ENCODE data around the gene SPATA18.
"Not testable (repeated sequence)": the region's sequence is repeated elsewhere in the genome, so short reads cannot be mapped to it uniquely, and the experiment has no call there.

SPATA18 gene

DNA sequence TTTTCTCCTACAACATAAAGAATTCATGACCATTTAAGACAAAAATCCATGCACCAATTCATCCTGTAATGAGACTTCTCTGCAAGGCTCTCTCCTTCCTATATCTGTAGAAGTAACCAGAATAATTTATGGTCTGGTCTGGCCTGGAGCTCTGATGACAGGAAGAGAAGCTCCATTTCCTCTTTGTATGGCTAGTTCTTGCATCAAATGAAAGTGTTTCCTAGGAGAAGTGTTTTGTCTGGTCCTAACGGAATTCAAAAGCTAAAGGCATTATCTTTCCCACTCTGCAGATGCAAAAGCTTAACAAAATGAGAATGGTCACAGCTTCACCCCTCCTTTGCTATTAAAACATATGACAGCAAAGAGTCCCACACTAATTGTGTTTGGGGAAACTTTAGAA lies 55.1 kb downstream of the SPATA18 start:
- Mint-ChIP-seq H3K36me3 (no peaks in the 10 kb centered on the region), H3K9me3 (no peaks in the 10 kb centered on the region), H3K4me3 (no peak overlapping the region), H3K27me3 (peaks cover 4% of the 10 kb centered on the region), H3K4me1 (no peaks in the 10 kb centered on the region), H3K27ac (no peak overlapping the region)
- CTCF ChIA-PET: no interaction called here
- no peak for DNase-seq

DNA sequence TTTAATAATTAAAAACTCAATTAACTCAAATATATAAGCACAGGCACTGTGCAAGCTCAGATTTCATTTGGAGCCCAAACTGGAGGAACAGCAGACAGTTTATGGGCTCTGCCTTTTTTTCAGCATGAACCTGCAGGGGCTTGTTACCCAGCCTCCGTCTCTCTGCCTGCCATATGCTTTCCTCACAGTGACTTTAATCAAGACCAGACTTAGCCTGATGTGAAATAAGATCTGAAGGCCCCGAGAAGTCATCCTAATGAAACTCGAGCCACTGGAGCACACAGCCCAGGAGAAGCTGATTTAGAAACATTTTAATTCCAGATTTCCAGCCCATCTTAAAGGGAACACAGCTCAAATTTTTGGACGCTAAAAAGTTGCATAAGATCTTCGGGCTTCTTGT lies 55.6 kb downstream of the SPATA18 start:
- peaks cover 4% of the 10 kb centered on the region for H3K27me3 Mint-ChIP-seq
- no peak for DNase-seq
- H3K9me3 Mint-ChIP-seq: no peaks in the 10 kb centered on the region
- no peak overlapping the region for H3K4me3 Mint-ChIP-seq
- no peak overlapping the region for H3K27ac Mint-ChIP-seq
- CTCF ChIA-PET: no interaction called here
- no peaks in the 10 kb centered on the region for H3K36me3 Mint-ChIP-seq
- H3K4me1 Mint-ChIP-seq: no peaks in the 10 kb centered on the region

DNA sequence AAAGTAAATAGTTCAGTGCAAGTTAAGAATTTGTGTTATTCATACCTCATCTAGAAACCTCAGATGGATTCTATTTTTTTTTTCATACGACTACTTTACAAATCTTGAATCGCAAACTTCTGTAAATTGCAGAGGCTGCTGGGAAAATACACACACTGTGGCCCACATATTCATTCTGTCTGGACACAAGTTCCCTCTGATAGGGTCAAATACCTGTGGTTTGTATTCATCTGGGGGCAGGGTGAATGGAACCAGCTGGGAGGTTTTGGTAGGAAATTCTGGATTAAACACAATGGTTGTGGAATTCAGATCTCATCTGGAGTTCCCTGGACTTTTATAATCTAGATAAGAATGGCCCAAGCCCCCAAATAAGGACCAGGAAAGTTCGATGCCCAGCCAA lies 56.2 kb downstream of the SPATA18 start:
- Mint-ChIP-seq H3K27ac (no peak overlapping the region), H3K36me3 (no peaks in the 10 kb centered on the region), H3K4me1 (no peaks in the 10 kb centered on the region), H3K4me3 (no peak overlapping the region), H3K9me3 (no peaks in the 10 kb centered on the region), H3K27me3 (peaks cover 4% of the 10 kb centered on the region)
- no peak for DNase-seq
- CTCF ChIA-PET: no interaction called here

DNA sequence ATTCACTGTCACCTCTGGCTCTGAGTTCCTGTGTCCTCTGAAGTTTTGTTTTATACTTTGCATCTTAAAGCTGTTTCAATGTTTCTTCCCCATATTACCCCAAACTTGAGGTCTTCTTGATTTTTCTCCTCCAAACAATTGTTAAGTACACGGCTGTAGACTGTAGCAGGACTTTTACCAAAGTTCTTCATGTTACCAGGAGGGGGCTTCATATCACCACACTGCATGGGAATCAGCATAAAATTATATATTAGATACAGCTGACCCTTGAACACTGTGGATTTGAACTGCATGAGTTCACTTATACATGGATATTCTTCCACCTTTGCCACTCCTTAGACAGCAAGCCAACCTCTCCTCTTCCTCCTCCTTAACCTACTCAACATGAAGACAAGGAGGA lies 56.6 kb downstream of the SPATA18 start:
- Mint-ChIP-seq H3K4me3 (no peak overlapping the region), H3K36me3 (no peaks in the 10 kb centered on the region), H3K27ac (no peak overlapping the region), H3K4me1 (no peaks in the 10 kb centered on the region), H3K27me3 (peaks cover 4% of the 10 kb centered on the region), H3K9me3 (no peaks in the 10 kb centered on the region)
- DNase-seq: no peak
- CTCF ChIA-PET: no interaction called here

DNA sequence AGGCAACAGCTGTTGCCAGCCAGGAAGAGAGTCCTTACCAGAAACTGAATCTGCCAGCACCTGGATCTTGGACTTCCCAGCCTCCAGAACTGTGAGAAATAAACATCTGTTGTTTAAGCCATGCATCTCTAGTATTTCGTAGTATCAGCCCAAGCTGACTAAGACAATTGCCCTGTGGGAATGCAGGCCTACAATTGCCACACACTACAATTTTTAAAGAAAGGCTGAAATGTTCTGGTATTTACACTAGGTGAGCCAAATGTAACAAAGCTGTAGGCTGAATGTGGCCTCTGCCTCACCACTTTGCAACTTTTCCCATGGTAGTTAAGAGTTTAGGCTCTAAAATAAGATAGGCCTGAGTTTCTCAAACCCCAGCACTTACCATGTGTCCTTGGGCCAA lies 59.1 kb downstream of the SPATA18 start:
- DNase-seq: no peak
- H3K27ac Mint-ChIP-seq: no peak overlapping the region
- no peaks in the 10 kb centered on the region for H3K36me3 Mint-ChIP-seq
- no peaks in the 10 kb centered on the region for H3K4me1 Mint-ChIP-seq
- H3K27me3 Mint-ChIP-seq: no peaks in the 10 kb centered on the region
- CTCF ChIA-PET: no interaction called here
- no peaks in the 10 kb centered on the region for H3K9me3 Mint-ChIP-seq
- no peak overlapping the region for H3K4me3 Mint-ChIP-seq

DNA sequence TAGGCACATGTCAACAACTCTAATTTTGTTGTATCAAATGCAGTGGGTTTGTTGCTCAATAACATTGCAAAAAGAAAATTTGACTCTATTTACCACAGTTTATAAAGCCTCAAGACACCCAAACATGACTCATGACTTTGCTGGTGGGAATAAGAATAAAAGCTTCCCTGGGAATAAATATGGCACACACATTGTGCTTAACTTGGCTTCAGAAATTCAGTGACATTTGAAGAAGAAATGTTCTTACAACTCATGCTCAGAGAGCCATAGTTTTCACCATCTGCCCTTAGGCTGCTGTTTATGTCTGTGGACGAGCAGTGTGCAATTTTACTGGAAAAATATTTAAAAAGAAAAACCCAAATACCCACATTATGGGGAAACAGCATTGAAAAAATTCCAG lies 60.9 kb downstream of the SPATA18 start:
- no peaks in the 10 kb centered on the region for H3K9me3 Mint-ChIP-seq
- CTCF ChIA-PET: no interaction called here
- H3K36me3 Mint-ChIP-seq: no peaks in the 10 kb centered on the region
- no peak overlapping the region for H3K27ac Mint-ChIP-seq
- H3K4me1 Mint-ChIP-seq: no peaks in the 10 kb centered on the region
- DNase-seq: no peak
- no peaks in the 10 kb centered on the region for H3K27me3 Mint-ChIP-seq
- H3K4me3 Mint-ChIP-seq: no peak overlapping the region

DNA sequence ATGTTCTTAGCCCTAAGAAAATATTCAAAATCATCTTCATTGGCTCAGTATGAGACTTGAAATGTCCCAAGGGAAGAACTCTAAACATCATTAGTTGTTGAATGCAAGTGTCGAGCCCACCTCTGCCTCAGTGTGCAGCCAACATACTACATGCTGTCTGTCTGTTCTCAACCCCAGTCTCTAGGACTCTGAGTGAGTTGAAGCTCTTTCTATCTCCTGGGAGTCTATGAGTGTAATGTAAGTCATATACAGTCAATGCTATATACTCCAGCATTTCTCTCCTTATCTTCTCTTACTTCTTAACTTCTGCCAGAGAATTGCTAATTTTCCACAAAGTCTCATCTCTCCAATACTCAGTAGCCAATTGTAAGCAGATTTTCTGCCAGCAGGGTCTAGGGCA lies 61.3 kb downstream of the SPATA18 start:
- H3K27ac Mint-ChIP-seq: no peak overlapping the region
- DNase-seq: no peak
- no peaks in the 10 kb centered on the region for H3K4me1 Mint-ChIP-seq
- no peak overlapping the region for H3K4me3 Mint-ChIP-seq
- H3K9me3 Mint-ChIP-seq: no peaks in the 10 kb centered on the region
- no peaks in the 10 kb centered on the region for H3K36me3 Mint-ChIP-seq
- CTCF ChIA-PET: no interaction called here
- no peaks in the 10 kb centered on the region for H3K27me3 Mint-ChIP-seq

DNA sequence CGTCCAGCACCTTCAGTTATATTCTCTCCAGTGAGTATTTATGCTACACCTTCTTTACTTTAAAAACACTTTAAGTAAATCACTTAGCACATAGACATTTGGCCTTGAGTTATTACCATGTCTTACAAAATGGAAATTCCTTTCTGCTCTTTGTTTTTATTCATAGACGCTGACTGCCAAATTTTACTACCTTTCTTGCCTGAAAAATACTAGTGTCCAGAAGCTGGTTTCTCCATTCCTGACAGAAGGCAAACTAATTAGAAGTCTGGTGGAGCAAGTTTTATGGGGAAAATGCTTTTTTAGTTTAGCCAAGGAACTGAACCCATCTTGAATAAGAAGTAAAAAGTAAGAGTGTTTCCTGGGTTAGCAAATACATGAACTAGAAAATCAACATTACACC lies 65.5 kb downstream of the SPATA18 start:
- H3K4me1 Mint-ChIP-seq: no peaks in the 10 kb centered on the region

DNA sequence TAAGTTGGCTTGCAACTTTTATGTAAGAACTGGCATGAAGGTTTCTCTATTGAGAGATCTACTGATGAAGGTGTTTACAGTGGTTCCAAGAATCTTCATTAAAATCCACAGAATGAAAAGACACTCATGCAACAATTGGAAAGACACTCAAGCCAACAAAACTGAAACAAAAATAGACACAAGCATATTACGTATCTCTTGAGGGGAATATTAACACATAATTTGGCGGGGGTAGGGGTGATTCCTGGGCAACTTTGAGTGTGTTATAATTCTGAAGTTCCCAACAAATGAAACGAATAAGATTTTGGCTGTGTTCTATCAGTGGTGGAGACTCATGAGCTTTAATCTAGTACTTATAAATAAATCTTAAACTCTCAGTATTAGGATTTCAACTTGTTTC lies 75.1 kb downstream of the SPATA18 start:
- CTCF ChIA-PET: interaction anchor here (0.7 kb wide), 1 partner anchor 249 kb away, joined by 3 read pairs; no protein-coding TSS in a partner anchor
- Mint-ChIP-seq H3K4me3 (no peak overlapping the region), H3K36me3 (no peaks in the 10 kb centered on the region), H3K9me3 (no peaks in the 10 kb centered on the region), H3K27ac (no peak overlapping the region), H3K4me1 (no peaks in the 10 kb centered on the region), H3K27me3 (no peaks in the 10 kb centered on the region)
- DNase-seq: no peak

More for the DNA sequence above, 65.5 kb downstream of the SPATA18 start:
- Mint-ChIP-seq H3K4me3 (no peak overlapping the region), H3K27me3 (no peaks in the 10 kb centered on the region), H3K9me3 (no peaks in the 10 kb centered on the region), H3K27ac (no peak overlapping the region), H3K36me3 (no peaks in the 10 kb centered on the region)
- CTCF ChIA-PET: no interaction called here
- no peak for DNase-seq

DNA sequence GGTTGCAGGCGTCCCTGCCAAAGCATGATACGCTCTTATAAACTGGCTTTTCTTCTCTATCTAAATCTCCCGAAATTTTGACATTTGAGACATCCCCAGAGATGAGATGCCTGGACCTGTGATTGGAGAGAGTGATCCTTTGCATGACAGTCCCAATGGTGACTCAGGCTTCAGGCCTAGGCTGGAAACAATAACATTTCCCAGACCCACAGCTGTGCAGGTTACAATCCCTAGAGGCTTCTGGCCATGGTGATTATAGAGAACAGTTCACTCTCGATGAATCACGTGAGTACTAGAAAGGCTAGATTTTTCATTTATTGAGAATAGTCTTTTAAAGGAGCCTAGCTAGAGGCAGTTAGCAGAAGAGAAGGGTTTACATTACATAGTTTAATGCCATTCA lies 75.9 kb downstream of the SPATA18 start:
- no peak for DNase-seq
- H3K36me3 Mint-ChIP-seq: no peaks in the 10 kb centered on the region
- no peaks in the 10 kb centered on the region for H3K27me3 Mint-ChIP-seq
- CTCF ChIA-PET: no interaction called here
- H3K4me1 Mint-ChIP-seq: no peaks in the 10 kb centered on the region
- H3K9me3 Mint-ChIP-seq: no peaks in the 10 kb centered on the region
- H3K4me3 Mint-ChIP-seq: no peak overlapping the region
- no peak overlapping the region for H3K27ac Mint-ChIP-seq

DNA sequence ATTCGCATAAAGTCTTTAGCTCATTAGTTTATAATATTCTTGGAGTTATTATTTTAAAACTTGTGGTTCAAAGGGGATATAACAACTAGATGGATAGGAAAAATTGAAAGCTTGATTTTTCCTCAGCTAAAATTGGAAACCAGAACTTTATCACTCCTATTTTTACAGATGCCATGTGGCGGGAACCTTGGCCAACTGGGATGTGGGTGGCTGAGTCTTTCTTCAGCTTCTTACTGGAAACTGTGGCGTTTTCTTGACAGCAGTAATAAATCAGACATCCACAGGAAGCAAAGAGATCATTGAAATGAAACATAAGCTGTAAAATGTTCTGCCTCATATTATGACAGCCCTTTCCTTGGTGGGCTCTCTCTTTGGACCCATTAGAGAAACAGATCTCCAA lies 84.1 kb downstream of the SPATA18 start:
- H3K27me3 Mint-ChIP-seq: no peaks in the 10 kb centered on the region
- CTCF ChIA-PET: no interaction called here
- no peak overlapping the region for H3K4me3 Mint-ChIP-seq
- no peaks in the 10 kb centered on the region for H3K36me3 Mint-ChIP-seq
- H3K27ac Mint-ChIP-seq: no peak overlapping the region
- H3K9me3 Mint-ChIP-seq: peaks cover 3% of the 10 kb centered on the region
- DNase-seq: no peak
- H3K4me1 Mint-ChIP-seq: no peaks in the 10 kb centered on the region

DNA sequence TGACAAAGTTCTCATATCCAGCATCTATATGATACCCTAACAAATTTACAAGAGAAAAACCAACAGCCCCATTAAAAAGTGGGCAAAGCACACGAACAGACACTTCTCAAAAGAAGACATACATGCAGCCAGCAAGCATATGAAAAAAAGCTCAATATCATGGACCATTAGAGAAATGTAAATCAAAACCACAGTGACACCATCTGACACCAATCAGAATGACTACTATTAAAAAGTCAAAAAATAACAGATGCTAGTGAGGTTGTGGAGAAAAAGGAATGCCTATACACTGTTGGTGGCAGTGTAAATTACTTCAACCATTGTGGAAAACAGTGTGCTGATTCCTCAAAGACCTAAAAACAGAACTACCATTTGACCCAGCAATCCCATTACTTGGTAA lies 86.0 kb downstream of the SPATA18 start:
- H3K9me3 Mint-ChIP-seq, H3K4me3 Mint-ChIP-seq, H3K4me1 Mint-ChIP-seq, H3K27me3 Mint-ChIP-seq, H3K27ac Mint-ChIP-seq, CTCF ChIA-PET, DNase-seq, H3K36me3 Mint-ChIP-seq: not testable (repeated sequence)

DNA sequence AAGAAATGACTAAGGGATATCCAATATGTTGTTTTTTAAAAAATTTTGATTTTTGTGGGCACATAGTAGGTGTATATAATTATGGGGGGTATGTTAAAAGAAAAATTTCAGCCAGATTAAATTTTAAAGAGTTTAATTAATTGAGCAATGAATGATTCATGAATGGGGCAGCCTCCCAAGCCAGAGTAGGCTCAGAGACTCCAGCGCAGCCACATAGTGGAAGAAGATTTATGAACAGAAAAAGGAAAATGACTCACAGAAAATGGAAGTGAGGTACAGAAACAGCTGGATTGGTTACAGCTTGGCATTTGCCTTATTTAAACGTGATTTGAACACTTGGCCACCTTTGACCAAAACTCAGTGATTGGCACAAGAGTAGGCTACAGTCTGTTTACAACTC lies 91.7 kb downstream of the SPATA18 start:
- peaks cover 1% of the 10 kb centered on the region for H3K9me3 Mint-ChIP-seq
- H3K27me3 Mint-ChIP-seq: no peaks in the 10 kb centered on the region
- H3K4me3 Mint-ChIP-seq: no peak overlapping the region
- no peaks in the 10 kb centered on the region for H3K36me3 Mint-ChIP-seq
- no peaks in the 10 kb centered on the region for H3K4me1 Mint-ChIP-seq
- no peak overlapping the region for H3K27ac Mint-ChIP-seq
- DNase-seq: no peak
- CTCF ChIA-PET: no interaction called here

DNA sequence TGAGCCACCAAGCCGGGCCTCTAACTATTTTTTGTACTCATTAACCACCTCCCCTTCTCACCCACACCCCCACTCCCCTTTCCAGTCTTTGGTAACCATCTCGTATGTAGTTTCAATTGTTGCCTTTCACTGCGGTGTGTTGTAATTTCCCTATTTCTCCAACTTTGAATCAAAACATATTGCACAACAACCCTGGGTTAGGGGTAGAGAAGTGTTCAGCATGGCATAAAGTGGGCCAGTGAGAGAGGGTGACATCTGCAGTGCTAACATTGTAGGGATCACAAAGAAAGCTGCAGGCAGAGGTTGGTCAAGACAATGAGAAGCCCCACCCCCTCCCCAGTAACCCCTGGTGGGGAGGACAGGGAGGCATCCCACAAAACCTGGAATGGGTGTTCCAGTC lies 92.7 kb downstream of the SPATA18 start:
- no peak for DNase-seq
- Mint-ChIP-seq H3K36me3 (no peaks in the 10 kb centered on the region), H3K4me3 (no peak overlapping the region), H3K27me3 (no peaks in the 10 kb centered on the region), H3K27ac (no peak overlapping the region), H3K4me1 (no peaks in the 10 kb centered on the region), H3K9me3 (no peaks in the 10 kb centered on the region)
- CTCF ChIA-PET: no interaction called here

DNA sequence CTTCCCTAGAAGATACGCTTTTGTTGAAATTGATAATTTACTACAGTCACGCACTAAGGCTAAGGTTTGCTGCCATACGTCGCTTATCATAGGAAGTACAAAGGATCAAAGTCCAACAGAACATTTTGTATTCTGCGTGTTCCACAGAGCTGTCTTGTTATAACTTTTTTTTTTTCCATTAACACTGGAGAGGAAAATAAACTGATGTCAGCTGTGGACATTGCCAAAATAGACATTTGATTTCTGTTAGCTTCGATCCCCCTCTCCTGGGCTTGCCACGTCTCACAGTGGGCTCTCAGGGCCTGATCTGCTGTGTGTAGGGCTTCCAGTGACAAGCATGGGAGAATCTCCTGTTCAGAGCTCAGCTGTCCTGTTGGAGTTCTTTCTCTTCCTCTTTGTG lies 93.3 kb downstream of the SPATA18 start:
- no peak for DNase-seq
- CTCF ChIA-PET: no interaction called here
- no peak overlapping the region for H3K4me3 Mint-ChIP-seq
- H3K27ac Mint-ChIP-seq: no peak overlapping the region
- no peaks in the 10 kb centered on the region for H3K27me3 Mint-ChIP-seq
- no peaks in the 10 kb centered on the region for H3K4me1 Mint-ChIP-seq
- H3K9me3 Mint-ChIP-seq: no peaks in the 10 kb centered on the region
- no peaks in the 10 kb centered on the region for H3K36me3 Mint-ChIP-seq

All from activated naive CD4-positive, alpha-beta T cell treated with anti-CD3 and anti-CD28 coated beads, Interleukin-2, amount 10 ng/mL, durations not matched to agents 7 days and 5 days (primary cell).